ENCODE measurements around the gene RASEF.

- TF ChIP-seq, protein P1, sequence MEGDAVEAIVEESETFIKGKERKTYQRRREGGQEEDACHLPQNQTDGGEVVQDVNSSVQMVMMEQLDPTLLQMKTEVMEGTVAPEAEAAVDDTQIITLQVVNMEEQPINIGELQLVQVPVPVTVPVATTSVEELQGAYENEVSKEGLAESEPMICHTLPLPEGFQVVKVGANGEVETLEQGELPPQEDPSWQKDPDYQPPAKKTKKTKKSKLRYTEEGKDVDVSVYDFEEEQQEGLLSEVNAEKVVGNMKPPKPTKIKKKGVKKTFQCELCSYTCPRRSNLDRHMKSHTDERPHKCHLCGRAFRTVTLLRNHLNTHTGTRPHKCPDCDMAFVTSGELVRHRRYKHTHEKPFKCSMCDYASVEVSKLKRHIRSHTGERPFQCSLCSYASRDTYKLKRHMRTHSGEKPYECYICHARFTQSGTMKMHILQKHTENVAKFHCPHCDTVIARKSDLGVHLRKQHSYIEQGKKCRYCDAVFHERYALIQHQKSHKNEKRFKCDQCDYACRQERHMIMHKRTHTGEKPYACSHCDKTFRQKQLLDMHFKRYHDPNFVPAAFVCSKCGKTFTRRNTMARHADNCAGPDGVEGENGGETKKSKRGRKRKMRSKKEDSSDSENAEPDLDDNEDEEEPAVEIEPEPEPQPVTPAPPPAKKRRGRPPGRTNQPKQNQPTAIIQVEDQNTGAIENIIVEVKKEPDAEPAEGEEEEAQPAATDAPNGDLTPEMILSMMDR (IDR thresholded peaks at IDR 0.05) = no peak
- TF ChIP-seq ZFX (IDR thresholded peaks at IDR 0.05; ENCODE audit: borderline replicate concordance) = no peak
These were observed 33.3 kb downstream of the RASEF start for GRCh38 chr9:83029531-83030137.

Data from 22Rv1 (cell line).